PC-9 (cell line): ENCODE measurements around the gene SLC24A5. TPM values are rescaled to one million over a fixed set of nuclear protein-coding genes. Genes with fewer than 3 reads are reported as not detected.

Experiments used
- BruUV-seq: library from RNA; stranded (reverse); fragments of 400-500 nt; replicated peaks from 2 replicates; lab custom pipeline; 2021; lab: Mats Ljungman, UMichigan
- CTCF ChIA-PET: fragments of 300-600 bp; sonication (Branson Sonifier 250); formaldehyde crosslinking; loops from one replicate; lab custom pipeline; 2022; ENCODE audit warnings: antibody characterized with exemption; lab: Charles Lee
- POLR2A ChIA-PET: fragments of 300-600 bp; sonication (Branson Sonifier 250); formaldehyde crosslinking; loops from one replicate; lab custom pipeline; 2022; ENCODE audit warnings: antibody characterized with exemption; ENCODE audit not compliant: unreplicated experiment; lab: Charles Lee
- DNase-seq, 2 experiments: peaks; one replicate each; pipeline versions ENCODE4 v3.0.0 to v3.0.0-alpha.2; 2015 to 2022; ENCODE audit warnings: mixed read lengths in 1 of 2
- H2AFZ ChIP-seq: fragments of 200-600 bp; sonication (generic); 2 replicates; pipeline ENCODE4 v1.8.1; 2017; ENCODE audit warnings: antibody characterized with exemption
- H3F3A ChIP-seq: fragments of 200-600 bp; sonication (generic); 2 replicates; pipeline ENCODE4 v1.8.1; 2017; ENCODE audit warnings: antibody characterized with exemption, mild to moderate bottlenecking, low read depth; ENCODE audit not compliant: insufficient read depth
- H3K27ac ChIP-seq: fragments of 200-600 bp; sonication (generic); 2 replicates; pipeline ENCODE4 v1.6.1; 2016; ENCODE audit warnings: mixed run types
- H3K27me3 ChIP-seq: fragments of 200-600 bp; sonication (generic); 2 replicates; pipeline ENCODE4 v1.6.1; 2016; ENCODE audit warnings: low read depth, mixed run types; ENCODE audit not compliant: insufficient read depth
- H3K36me3 ChIP-seq: fragments of 200-600 bp; sonication (generic); 2 replicates; pipeline ENCODE4 v1.6.1; 2016; ENCODE audit warnings: low read depth, mixed run types
- H3K4me1 ChIP-seq: fragments of 200-600 bp; sonication (generic); replicated peaks from 2 replicates; pipeline ENCODE4 v1.6.1; 2016; ENCODE audit warnings: mixed run types; ENCODE audit not compliant: insufficient read depth
- H3K4me2 ChIP-seq: fragments of 200-600 bp; sonication (generic); 2 replicates; pipeline ENCODE4 v1.6.1; 2017; ENCODE audit warnings: mixed run types
- H3K4me3 ChIP-seq: fragments of 200-600 bp; sonication (generic); 2 replicates; pipeline ENCODE4 v1.6.1; 2016; ENCODE audit warnings: mixed run types
- H3K79me2 ChIP-seq: fragments of 200-600 bp; sonication (generic); 2 replicates; pipeline ENCODE4 v1.6.1; 2017; ENCODE audit warnings: low read depth, mixed run types
- H3K9me2 ChIP-seq: fragments of 200-600 bp; sonication (generic); 2 replicates; pipeline ENCODE4 v1.8.1; 2017; ENCODE audit warnings: mild to moderate bottlenecking; ENCODE audit not compliant: insufficient read depth
- H3K9me3 ChIP-seq: fragments of 200-600 bp; sonication (generic); 2 replicates; pipeline ENCODE4 v1.8.1; 2016; ENCODE audit warnings: low read depth; ENCODE audit not compliant: insufficient read depth
- H4K20me1 ChIP-seq: fragments of 200-600 bp; sonication (generic); 2 replicates; pipeline ENCODE4 v1.8.1; 2017; ENCODE audit not compliant: insufficient read depth
- EZH2 ChIP-seq: fragments of 200-600 bp; sonication (generic); IDR thresholded peaks from 2 replicates; pipeline ENCODE4 v1.8.0; 2017; ENCODE audit warnings: antibody characterized with exemption, low read depth
- intact Hi-C: fragments of 100-400 bp; cut with micrococcal nuclease; formaldehyde crosslinking; loops from one replicate; pipeline ENCODE4 v1.10.0; 2022; ENCODE audit not compliant: unreplicated experiment
- total RNA-seq: library from RNA; stranded (reverse); gene quantifications from 2 replicates; pipeline ENCODE4 v1.2.3, GENCODE V29; 2021
- TF ChIP-seq, protein P1 (sequence below): fragments of 200-600 bp; sonication (generic); conservative IDR thresholded peaks from 2 replicates; pipeline ENCODE4 v1.6.1; 2017; ENCODE audit warnings: mixed run types, antibody characterized with exemption, mild to moderate bottlenecking, moderate library complexity

SLC24A5 gene
- total RNA-seq, 1 experiment from 2014 or later: not detected

DNA sequence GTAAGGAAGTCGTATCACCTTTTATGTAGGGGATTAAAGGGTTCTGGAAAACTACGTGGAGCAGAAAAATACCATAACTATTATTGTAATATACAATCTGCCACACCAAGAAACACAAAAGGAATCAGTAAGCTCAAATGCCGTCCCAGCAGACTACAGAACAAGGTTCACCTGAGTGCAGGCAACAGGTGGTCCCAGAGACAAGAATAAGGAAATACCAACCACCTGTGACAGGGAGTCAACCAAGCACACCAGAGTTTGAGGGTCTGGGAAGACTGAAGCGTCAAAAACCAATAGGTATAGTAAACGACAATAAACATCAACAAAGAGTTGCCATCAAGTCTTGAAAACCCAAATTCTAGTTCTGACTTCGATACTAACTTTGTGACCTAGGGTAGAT lies 12.1 kb downstream of the SLC24A5 start:
- H3K4me1 ChIP-seq: no peaks in the 10 kb centered on the region
- DNase-seq: no peak
- H2AFZ ChIP-seq: no peak overlapping the region
- H3K27ac ChIP-seq: no peak overlapping the region
- no peaks in the 10 kb centered on the region for H3K9me3 ChIP-seq
- no peaks in the 10 kb centered on the region for H3F3A ChIP-seq
- no peaks in the 10 kb centered on the region for H3K79me2 ChIP-seq
- CTCF ChIA-PET: no interaction called here
- intact Hi-C loops: no loop called here
- BruUV-seq: no TSS peak
- no peak overlapping the region for H3K4me3 ChIP-seq
- no peak for TF ChIP-seq EZH2
- TF ChIP-seq, protein P1, sequence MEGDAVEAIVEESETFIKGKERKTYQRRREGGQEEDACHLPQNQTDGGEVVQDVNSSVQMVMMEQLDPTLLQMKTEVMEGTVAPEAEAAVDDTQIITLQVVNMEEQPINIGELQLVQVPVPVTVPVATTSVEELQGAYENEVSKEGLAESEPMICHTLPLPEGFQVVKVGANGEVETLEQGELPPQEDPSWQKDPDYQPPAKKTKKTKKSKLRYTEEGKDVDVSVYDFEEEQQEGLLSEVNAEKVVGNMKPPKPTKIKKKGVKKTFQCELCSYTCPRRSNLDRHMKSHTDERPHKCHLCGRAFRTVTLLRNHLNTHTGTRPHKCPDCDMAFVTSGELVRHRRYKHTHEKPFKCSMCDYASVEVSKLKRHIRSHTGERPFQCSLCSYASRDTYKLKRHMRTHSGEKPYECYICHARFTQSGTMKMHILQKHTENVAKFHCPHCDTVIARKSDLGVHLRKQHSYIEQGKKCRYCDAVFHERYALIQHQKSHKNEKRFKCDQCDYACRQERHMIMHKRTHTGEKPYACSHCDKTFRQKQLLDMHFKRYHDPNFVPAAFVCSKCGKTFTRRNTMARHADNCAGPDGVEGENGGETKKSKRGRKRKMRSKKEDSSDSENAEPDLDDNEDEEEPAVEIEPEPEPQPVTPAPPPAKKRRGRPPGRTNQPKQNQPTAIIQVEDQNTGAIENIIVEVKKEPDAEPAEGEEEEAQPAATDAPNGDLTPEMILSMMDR: no peak
- no peaks in the 10 kb centered on the region for H3K36me3 ChIP-seq
- H3K9me2 ChIP-seq: no peaks in the 10 kb centered on the region
- POLR2A ChIA-PET: no interaction called here
- no peaks in the 10 kb centered on the region for H4K20me1 ChIP-seq
- H3K4me2 ChIP-seq: no peak overlapping the region
- peaks cover 11% of the 10 kb centered on the region for H3K27me3 ChIP-seq

- no peak for DNase-seq
- ChIA-PET CTCF (no interaction called here), POLR2A (no interaction called here)
- H3K4me1 ChIP-seq: no peaks in the 10 kb centered on the region
- H4K20me1 ChIP-seq: no peaks in the 10 kb centered on the region
- no peaks in the 10 kb centered on the region for H3K79me2 ChIP-seq
- H3K36me3 ChIP-seq: no peaks in the 10 kb centered on the region
- no TSS peak for BruUV-seq
- H3K9me2 ChIP-seq: no peaks in the 10 kb centered on the region
- H3K27ac ChIP-seq: no peak overlapping the region
- intact Hi-C loops: no loop called here
- no peak overlapping the region for H2AFZ ChIP-seq
- H3K4me2 ChIP-seq: no peak overlapping the region
- no peaks in the 10 kb centered on the region for H3K9me3 ChIP-seq
- TF ChIP-seq, protein P1: no peak
- TF ChIP-seq EZH2: no peak
- no peak overlapping the region for H3K4me3 ChIP-seq
- H3F3A ChIP-seq: no peaks in the 10 kb centered on the region
- 0 out of 2 replicates have a peak, but pooled peaks cover 4% of the 10 kb centered on the region for H3K27me3 ChIP-seq
Measured at GRCh38 chr15:48143856-48144255, 23.1 kb downstream of the SLC24A5 start.

DNA sequence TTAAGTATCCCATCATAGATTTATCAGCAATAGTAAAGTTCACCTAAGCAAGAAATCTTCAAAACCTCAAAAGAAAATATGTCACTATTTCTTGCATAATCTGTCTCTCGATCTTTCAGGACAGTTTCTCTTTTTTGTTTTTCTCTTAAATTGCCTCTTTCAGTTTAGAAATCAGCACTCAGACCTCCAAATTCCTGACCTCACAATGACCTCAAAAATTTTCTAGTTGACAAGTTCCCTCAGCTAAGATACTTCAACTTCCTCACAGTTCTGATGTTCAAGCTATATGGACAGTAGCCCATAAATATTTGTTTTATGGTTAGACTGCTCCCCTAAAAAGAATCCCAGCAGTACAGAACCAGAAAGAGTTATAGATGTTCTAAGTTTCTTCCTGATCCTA lies 24.1 kb downstream of the SLC24A5 start:
- intact Hi-C loops: no loop called here
- TF ChIP-seq, protein P1: no peak
- no peak for TF ChIP-seq EZH2
- Histone ChIP-seq H3F3A (no peaks in the 10 kb centered on the region), H3K27me3 (no peaks in the 10 kb centered on the region), H3K4me2 (no peak overlapping the region), H3K4me3 (no peak overlapping the region), H3K4me1 (no peaks in the 10 kb centered on the region), H3K9me2 (no peaks in the 10 kb centered on the region), H3K27ac (no peak overlapping the region), H2AFZ (no peak overlapping the region), H3K9me3 (no peaks in the 10 kb centered on the region), H4K20me1 (no peaks in the 10 kb centered on the region), H3K79me2 (no peaks in the 10 kb centered on the region), H3K36me3 (no peaks in the 10 kb centered on the region)
- DNase-seq: no peak
- no TSS peak for BruUV-seq
- CTCF ChIA-PET: no interaction called here
- POLR2A ChIA-PET: no interaction called here
